K562 (cell line): ENCODE data around the gene METTL25B. TPM values are rescaled to one million over a fixed set of nuclear protein-coding genes. Genes with fewer than 3 reads are reported as not detected.

Source experiments
- ARID3A ChIP-seq: IDR thresholded peaks from 2 replicates; pipeline ENCODE4 v1.6.1; 2012; ENCODE audit warnings: low read depth, low read length, improper control_type of control experiment, borderline replicate concordance
- BRCA1 ChIP-seq, 2 experiments: fragments of 450-650 bp in 1 of 2; sonication (generic) in 1 of 2; formaldehyde crosslinking in 1 of 2; IDR thresholded peaks; 2 replicates each; pipeline versions ENCODE4 v1.5.0 to v1.6.1; 2017 to 2020; ENCODE audit warnings: mild to moderate bottlenecking in 1 of 2, missing genetic modification reagents in 1 of 2
- CEBPG ChIP-seq, 3 experiments: fragments of 200-800 bp in 1 of 3; sonication (Bioruptor generic) in 1 of 3; sonication (generic) in 1 of 3; formaldehyde crosslinking in 1 of 3; IDR thresholded peaks in 2 of 3; conservative IDR thresholded peaks in 1 of 3; 2 replicates each; pipeline versions ENCODE4 v1.6.1 to v1.8.0; 2016 to 2022; ENCODE audit warnings: missing compliant biosample characterization in 2 of 3, missing genetic modification characterization in 2 of 3, mild to moderate bottlenecking in 1 of 3, missing genetic modification reagents in 1 of 3
- CTCF ChIP-seq, 3 experiments: IDR thresholded peaks in 2 of 3; conservative IDR thresholded peaks in 1 of 3; 2 replicates each; pipeline ENCODE4 v1.5.1; 2011 to 2012; ENCODE audit warnings: low read length in 3 of 3, mild to moderate bottlenecking in 3 of 3, control low read depth in 2 of 3, improper control_type of control experiment in 1 of 3, inconsistent platforms in 1 of 3, low read depth in 1 of 3, mixed read lengths in 1 of 3, moderate library complexity in 1 of 3; ENCODE audit not compliant: insufficient read depth in 2 of 3
- DIDO1 ChIP-seq: fragments of 450-650 bp; IDR thresholded peaks from 2 replicates; pipeline ENCODE4 v1.6.1; 2016; ENCODE audit warnings: low read depth, missing biosample characterization, missing genetic modification characterization
- ELF2 ChIP-seq: fragments of 250-450 bp; sonication (Bioruptor Pico); IDR thresholded peaks from 2 replicates; pipeline ENCODE4 v1.5.0; 2021; ENCODE audit warnings: mild to moderate bottlenecking
- FOXA1 ChIP-seq: fragments of 450-650 bp; IDR thresholded peaks from 2 replicates; pipeline ENCODE4 v1.6.1; 2016; ENCODE audit warnings: mild to moderate bottlenecking, borderline replicate concordance
- HDGF ChIP-seq: fragments of 450-650 bp; IDR thresholded peaks from 2 replicates; pipeline ENCODE4 v1.6.1; 2016
- HNRNPLL ChIP-seq: fragments of 200-400 bp; formaldehyde crosslinking; IDR thresholded peaks from 2 replicates; pipeline ENCODE4 v1.6.1; 2017; ENCODE audit warnings: low read length, low read depth, mild to moderate bottlenecking; ENCODE audit not compliant: poor library complexity, severe bottlenecking
- IFI16 ChIP-seq: fragments of 250-450 bp; sonication (Bioruptor Pico); IDR thresholded peaks from 2 replicates; pipeline ENCODE4 v2.1.2; 2022; ENCODE audit warnings: mild to moderate bottlenecking, inconsistent platforms
- MAFF ChIP-seq: IDR thresholded peaks from 2 replicates; pipeline ENCODE4 v1.6.1; 2012; ENCODE audit warnings: low read length, improper control_type of control experiment
- MBD1 ChIP-seq: fragments of 250-450 bp; sonication (Bioruptor Pico); IDR thresholded peaks from 2 replicates; pipeline ENCODE4 v1.8.0; 2022; ENCODE audit warnings: inconsistent platforms
- NCOA6 ChIP-seq: fragments of 450-650 bp; IDR thresholded peaks from 2 replicates; pipeline ENCODE4 v1.6.1; 2017; ENCODE audit warnings: mild to moderate bottlenecking
- NR3C1 ChIP-seq: sonication (generic); formaldehyde crosslinking; IDR thresholded peaks from 2 replicates; pipeline ENCODE4 v1.8.1; 2022; ENCODE audit warnings: missing genetic modification reagents
- RB1 ChIP-seq: fragments of 450-650 bp; IDR thresholded peaks from 2 replicates; pipeline ENCODE4 v1.6.1; 2017; ENCODE audit warnings: low read depth, mild to moderate bottlenecking
- RBBP5 ChIP-seq: fragments of 200-600 bp; sonication (generic); IDR thresholded peaks from 2 replicates; pipeline ENCODE4 v1.6.1; 2012; ENCODE audit warnings: borderline replicate concordance, mild to moderate bottlenecking, low read length, control low read depth, inconsistent platforms; ENCODE audit not compliant: insufficient read depth, poor library complexity, severe bottlenecking
- RNF2 ChIP-seq: sonication (generic); IDR thresholded peaks from 2 replicates; pipeline ENCODE4 v1.6.1; 2016
- TEAD1 ChIP-seq, 2 experiments: fragments of 450-650 bp in 1 of 2; sonication (generic) in 1 of 2; formaldehyde crosslinking; IDR thresholded peaks; 2 replicates each; pipeline versions ENCODE4 v1.4.0 to v1.8.0; 2020 to 2022; ENCODE audit warnings: mild to moderate bottlenecking in 2 of 2, missing genetic modification reagents in 1 of 2
- ZNF143 ChIP-seq: sonication (generic); formaldehyde crosslinking; IDR thresholded peaks from 2 replicates; pipeline ENCODE4 v1.9.0; 2022; ENCODE audit warnings: mild to moderate bottlenecking, missing genetic modification reagents
- ZNF165 ChIP-seq: fragments of 250-450 bp; sonication (Bioruptor Pico); IDR thresholded peaks from 2 replicates; pipeline ENCODE4 v1.4.0; 2020; ENCODE audit warnings: borderline replicate concordance
- ZNF24 ChIP-seq: fragments of 450-650 bp; IDR thresholded peaks from 2 replicates; pipeline ENCODE4 v1.6.1; 2016
- ZNF57 ChIP-seq: fragments of 450-650 bp; formaldehyde crosslinking; IDR thresholded peaks from 2 replicates; pipeline ENCODE4 v1.4.0; 2020; ENCODE audit warnings: mild to moderate bottlenecking, moderate library complexity
- polyA plus RNA-seq, 8 experiments: library from polyadenylated mRNA; depleted of rRNA in 4 of 8; stranded (reverse) in 5 of 8; unstranded in 3 of 8; fragments of >200 nt; fragmentation: Nextera tagmentation in 2 of 8; fragmentation: Illumina TruSeq in 1 of 8; extraction: Ambion mirVana in 2 of 8; extraction: Trizol in 1 of 8; gene quantifications; 2 replicates each; pipeline versions ENCODE4 v1.2.1 to v1.2.3, GENCODE V29; 2011 to 2014; ENCODE audit warnings: inconsistent platforms in 1 of 8, missing spikeins in 1 of 8
- total RNA-seq, 7 experiments: library from RNA; depleted of rRNA in 6 of 7; stranded (reverse); fragments of >200 nt in 6 of 7; fragmentation: Illumina TruSeq in 2 of 7; extraction: Trizol in 2 of 7; gene quantifications; 2 replicates each; pipeline versions ENCODE4 v1.2.1 to v1.2.3, GENCODE V29; 2011 to 2021; ENCODE audit warnings: low replicate concordance in 1 of 7

Gene METTL25B
- total and polyA plus RNA-seq, 9 of the 15 experiments (the other 6 are each of a cell fraction or from before 2014, with no cell fraction given) = 7.7 to 48.3 (median 33.1) TPM

- TF ChIP-seq ARID3A (no peak), RNF2 (peak; percentile 53; the same call in 1 of the 2 replicates), NCOA6 (no peak), CEBPG (CRISPR knock-in tag; IDR thresholded peaks at IDR 0.05) (no peak), CEBPG (tag; conservative IDR thresholded peaks at IDR 0.05 in 1 of 2, IDR thresholded peaks at IDR 0.05 in 1 of 2) (no peak), HNRNPLL (no peak), ZNF165 (CRISPR knock-in tag) (no peak), ZNF57 (no peak), RBBP5 (peak; percentile 74), ZNF143 (CRISPR knock-in tag) (no peak), HDGF (peak; percentile 85; the same call in 1 of the 2 replicates), NR3C1 (CRISPR knock-in tag) (no peak), TEAD1 (CRISPR knock-in tag; IDR thresholded peaks at IDR 0.05) (no peak), BRCA1 (IDR thresholded peaks at IDR 0.05) (no peak), BRCA1 (CRISPR knock-in tag; IDR thresholded peaks at IDR 0.05) (no peak), RB1 (0 out of 2 replicates have a peak, but pooled peaks have one; percentile 17), CTCF (IDR thresholded peaks at IDR 0.05 in 2 of 3, conservative IDR thresholded peaks at IDR 0.05 in 1 of 3; ENCODE audit: insufficient read depth in 2 of 3, low read depth in 1 of 3, low read length in 3 of 3) (no peak), IFI16 (CRISPR knock-in tag) (no peak), ELF2 (CRISPR knock-in tag) (no peak), MBD1 (CRISPR knock-in tag) (no peak), MAFF (no peak), FOXA1 (no peak), ZNF24 (no peak), DIDO1 (tag) (no peak)
These were observed 35.1 kb upstream of the METTL25B start (continued) for GRCh38 chr1:156692925-156693847.
